GM18508 (cell line): Measurements from ENCODE around the gene ITGA11.

Experiments
- ATAC-seq: cut with Tn5 transposase; IDR thresholded peaks from one replicate; pipeline ENCODE4 v1.9.1; 2021; ENCODE audit warnings: moderate number of reproducible peaks; ENCODE audit not compliant: insufficient read depth, unreplicated experiment

The ITGA11 gene

GRCh38 chr15:68304589-68305337, 127.2 kb downstream of the ITGA11 start:
- no peak for ATAC-seq

- no peak for ATAC-seq
Observed at GRCh38 chr15:68303560-68304436, 128.2 kb downstream of the ITGA11 start.

GRCh38 chr15:68303134-68303533, 128.8 kb downstream of the ITGA11 start:
- no peak for ATAC-seq

- no peak for ATAC-seq
Observed at GRCh38 chr15:68302729-68303128, 129.2 kb downstream of the ITGA11 start.

- no peak for ATAC-seq
Observed at GRCh38 chr15:68301301-68301700, 130.7 kb downstream of the ITGA11 start.

GRCh38 chr15:68300115-68300940, 131.6 kb downstream of the ITGA11 start:
- no peak for ATAC-seq

GRCh38 chr15:68299436-68299835, 132.5 kb downstream of the ITGA11 start:
- no peak for ATAC-seq

- peak; percentile 55 for ATAC-seq
Observed at GRCh38 chr15:68298882-68299381, 133.0 kb downstream of the ITGA11 start.

- no peak for ATAC-seq
Observed at GRCh38 chr15:68298336-68298735, 133.6 kb downstream of the ITGA11 start.

GRCh38 chr15:68295014-68295805, 136.8 kb downstream of the ITGA11 start:
- ATAC-seq = no peak

- no peak for ATAC-seq
Observed at GRCh38 chr15:68292967-68293366, 139.0 kb downstream of the ITGA11 start.

GRCh38 chr15:68292157-68292781, 139.7 kb downstream of the ITGA11 start:
- no peak for ATAC-seq

GRCh38 chr15:68290715-68291114, 141.2 kb downstream of the ITGA11 start:
- ATAC-seq = no peak

- no peak for ATAC-seq
Observed at GRCh38 chr15:68289621-68290352, 142.2 kb downstream of the ITGA11 start.

- no peak for ATAC-seq
Observed at GRCh38 chr15:68289057-68289456, 142.9 kb downstream of the ITGA11 start.

GRCh38 chr15:68286256-68286655, 145.7 kb downstream of the ITGA11 start:
- ATAC-seq = no peak

GRCh38 chr15:68285259-68285980, 146.5 kb downstream of the ITGA11 start:
- ATAC-seq = no peak
